PFSK-1 (cell line): ENCODE results near the gene PMFBP1.

Experiments used
- POLR2AphosphoS5 ChIP-seq: IDR thresholded peaks from 2 replicates; pipeline ENCODE4 v1.6.1; 2012; ENCODE audit warnings: low read depth, mild to moderate bottlenecking, control low read depth, low read length, moderate library complexity
- REST ChIP-seq, 2 experiments: IDR thresholded peaks; 2 replicates each; pipeline versions ENCODE4 v1.6.1 to v1.8.0; 2011 to 2012; ENCODE audit warnings: low read depth in 2 of 2, low read length in 2 of 2, control low read depth in 1 of 2, inconsistent platforms in 1 of 2, mild to moderate bottlenecking in 1 of 2, moderate library complexity in 1 of 2; ENCODE audit not compliant: insufficient read depth in 1 of 2
- TAF1 ChIP-seq: IDR thresholded peaks from 2 replicates; pipeline ENCODE4 v1.6.1; 2012; ENCODE audit warnings: low read length, control low read depth, borderline replicate concordance; ENCODE audit not compliant: insufficient read depth

GRCh38 chr16:72174726-72175125 is 2.8 kb upstream of the PMFBP1 start:
- no peak for TF ChIP-seq POLR2AphosphoS5
- no peak for TF ChIP-seq REST (IDR thresholded peaks at IDR 0.05; ENCODE audit: insufficient read depth in 1 of 2, low read depth in 2 of 2, low read length in 2 of 2)
- TF ChIP-seq TAF1, result no peak
